ENCODE measurements around the gene L1CAM.

The L1CAM gene

DNA sequence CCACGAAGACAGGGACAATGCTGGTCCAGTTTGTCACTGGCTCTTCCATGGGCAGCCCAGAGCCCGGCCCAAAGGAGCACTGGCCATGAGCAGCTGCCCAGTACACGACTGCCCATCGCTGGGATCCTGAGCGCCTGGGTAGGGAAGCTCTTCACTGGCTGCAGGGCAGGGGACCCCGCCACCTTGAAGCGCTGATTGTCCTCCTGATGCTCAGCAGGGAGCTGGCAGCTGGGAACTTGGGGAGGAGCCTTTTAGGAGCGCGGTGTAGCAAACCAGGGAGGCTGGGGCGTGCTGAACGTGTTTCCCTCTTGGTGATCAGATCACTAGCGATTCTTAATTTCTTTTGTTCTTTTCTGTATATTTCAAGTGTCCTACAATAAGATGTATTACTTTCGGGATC is 1.8 kb downstream of the L1CAM start:
- DNase-seq (ENCODE audit: low read depth), result no peak
- in situ Hi-C loops (cut with HindIII; ENCODE audit: low sequenced_read_pairs), result no loop called here
- H3K4me3 ChIP-seq (ENCODE audit: low read depth, low read length), result no peak overlapping the region
- TF ChIP-seq, protein P1, sequence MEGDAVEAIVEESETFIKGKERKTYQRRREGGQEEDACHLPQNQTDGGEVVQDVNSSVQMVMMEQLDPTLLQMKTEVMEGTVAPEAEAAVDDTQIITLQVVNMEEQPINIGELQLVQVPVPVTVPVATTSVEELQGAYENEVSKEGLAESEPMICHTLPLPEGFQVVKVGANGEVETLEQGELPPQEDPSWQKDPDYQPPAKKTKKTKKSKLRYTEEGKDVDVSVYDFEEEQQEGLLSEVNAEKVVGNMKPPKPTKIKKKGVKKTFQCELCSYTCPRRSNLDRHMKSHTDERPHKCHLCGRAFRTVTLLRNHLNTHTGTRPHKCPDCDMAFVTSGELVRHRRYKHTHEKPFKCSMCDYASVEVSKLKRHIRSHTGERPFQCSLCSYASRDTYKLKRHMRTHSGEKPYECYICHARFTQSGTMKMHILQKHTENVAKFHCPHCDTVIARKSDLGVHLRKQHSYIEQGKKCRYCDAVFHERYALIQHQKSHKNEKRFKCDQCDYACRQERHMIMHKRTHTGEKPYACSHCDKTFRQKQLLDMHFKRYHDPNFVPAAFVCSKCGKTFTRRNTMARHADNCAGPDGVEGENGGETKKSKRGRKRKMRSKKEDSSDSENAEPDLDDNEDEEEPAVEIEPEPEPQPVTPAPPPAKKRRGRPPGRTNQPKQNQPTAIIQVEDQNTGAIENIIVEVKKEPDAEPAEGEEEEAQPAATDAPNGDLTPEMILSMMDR (IDR thresholded peaks at IDR 0.05; ENCODE audit: low read depth, low read length, missing control alignments), result no peak

DNA sequence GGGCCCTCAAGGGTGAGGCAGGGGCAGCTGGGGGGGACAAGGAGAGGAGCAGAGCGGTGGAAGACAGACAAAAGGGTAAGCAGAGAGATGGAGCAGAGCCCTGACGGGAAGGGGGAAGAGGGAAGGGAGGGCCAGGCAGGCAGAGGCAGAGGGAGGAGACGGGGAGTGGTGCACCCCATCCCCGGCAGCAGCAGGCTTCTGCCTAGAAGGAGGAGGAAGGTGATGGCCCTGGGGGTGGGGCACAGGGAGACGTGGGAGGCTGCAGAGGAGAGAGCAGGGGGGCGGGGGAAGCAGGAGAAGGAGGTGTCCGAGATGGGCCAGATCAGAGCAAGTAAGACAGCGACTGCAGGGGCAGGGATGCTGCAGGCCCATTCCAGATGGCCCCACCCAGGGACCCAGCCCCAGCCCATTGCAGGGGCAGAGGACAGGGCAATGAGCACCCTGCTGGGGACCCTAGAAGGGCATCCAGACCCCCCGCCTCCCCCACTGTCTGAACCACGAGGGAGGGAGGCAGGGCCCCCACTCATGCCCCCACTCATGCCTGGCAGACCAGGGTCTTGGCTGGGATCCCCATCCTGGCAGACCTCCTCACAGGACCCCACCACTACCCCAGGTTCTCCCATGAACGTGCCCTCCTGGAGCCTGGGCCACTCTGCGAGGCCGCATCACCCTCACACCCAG is 2.7 kb downstream of the L1CAM start:
- H3K4me3 ChIP-seq (ENCODE audit: low read depth, low read length), result no peak overlapping the region
- DNase-seq (ENCODE audit: low read depth), result no peak
- in situ Hi-C loops (cut with HindIII; ENCODE audit: low sequenced_read_pairs), result no loop called here
- TF ChIP-seq, protein P1 (IDR thresholded peaks at IDR 0.05; ENCODE audit: low read depth, low read length, missing control alignments), result no peak

DNA sequence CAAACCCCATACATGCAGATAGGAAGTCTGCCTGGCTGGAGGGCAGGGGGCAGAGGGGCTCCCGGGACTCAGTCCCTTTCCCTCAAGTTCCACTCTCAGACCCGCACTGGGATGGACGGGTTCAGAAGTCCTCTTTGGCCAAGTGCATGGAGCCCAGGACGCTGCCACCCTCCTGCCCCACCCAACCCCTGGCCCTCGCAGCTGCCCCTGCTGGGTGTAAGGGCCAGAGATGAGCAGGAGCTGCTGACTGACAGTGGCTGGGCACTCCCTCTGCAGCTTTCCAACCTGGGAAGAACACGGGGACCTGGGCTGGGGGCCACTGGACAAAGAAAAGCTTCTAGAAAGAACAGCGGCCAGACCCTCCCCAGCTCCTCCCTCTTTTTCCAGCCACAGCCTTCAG is 3.4 kb downstream of the L1CAM start:
- in situ Hi-C loops (cut with HindIII; ENCODE audit: low sequenced_read_pairs), result no loop called here
- TF ChIP-seq, protein P1 (IDR thresholded peaks at IDR 0.05; ENCODE audit: low read depth, low read length, missing control alignments), result no peak
- no peak overlapping the region for H3K4me3 ChIP-seq (ENCODE audit: low read depth, low read length)
- DNase-seq (ENCODE audit: low read depth), result no peak

DNA sequence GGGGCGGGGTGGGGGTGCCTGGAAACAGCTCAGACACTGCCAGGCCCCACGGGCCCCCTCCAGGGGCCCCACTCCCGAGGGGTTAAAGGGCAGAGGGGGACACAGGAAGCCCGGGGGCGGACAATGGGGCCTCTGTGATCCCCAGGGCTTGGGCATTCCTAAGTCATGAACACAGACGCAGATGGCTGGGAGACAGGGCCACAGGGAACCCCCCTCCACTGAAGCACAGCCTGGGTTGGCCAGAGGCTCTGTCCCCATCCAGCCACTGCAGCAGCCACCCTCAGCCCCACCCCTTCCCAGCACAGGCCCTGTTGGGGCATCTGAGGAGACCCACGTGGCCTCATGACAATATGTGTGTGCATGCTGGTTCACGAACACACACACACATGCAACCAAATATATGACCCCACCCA is 3.9 kb downstream of the L1CAM start:
- no peak overlapping the region for H3K4me3 ChIP-seq (ENCODE audit: low read depth, low read length)
- TF ChIP-seq, protein P1 (IDR thresholded peaks at IDR 0.05; ENCODE audit: low read depth, low read length, missing control alignments), result no peak
- in situ Hi-C loops (cut with HindIII; ENCODE audit: low sequenced_read_pairs), result no loop called here
- DNase-seq (ENCODE audit: low read depth), result no peak

DNA sequence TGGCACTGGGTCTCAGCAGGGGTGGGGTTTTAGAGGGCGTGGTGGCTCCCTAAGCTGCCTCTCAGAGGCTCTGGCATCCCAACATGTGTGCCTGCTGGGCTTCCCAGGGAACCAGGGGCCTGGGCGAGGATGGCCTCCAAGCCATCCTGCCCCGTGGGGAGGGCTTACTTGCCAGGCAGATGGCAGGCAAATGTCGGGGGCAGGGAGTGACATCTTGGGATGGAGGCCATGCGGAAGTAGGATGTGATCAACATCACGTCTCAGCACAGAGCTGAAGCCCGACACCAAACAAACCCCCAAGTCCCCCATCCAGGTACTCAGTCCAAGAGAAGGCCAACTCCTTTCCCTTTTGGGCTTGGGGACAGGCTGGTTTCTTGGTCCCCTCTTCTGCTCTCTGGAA is 4.7 kb downstream of the L1CAM start:
- in situ Hi-C loops (cut with HindIII; ENCODE audit: low sequenced_read_pairs), result no loop called here
- TF ChIP-seq, protein P1 (IDR thresholded peaks at IDR 0.05; ENCODE audit: low read depth, low read length, missing control alignments), result no peak
- DNase-seq (ENCODE audit: low read depth), result no peak
- no peak overlapping the region for H3K4me3 ChIP-seq (ENCODE audit: low read depth, low read length)

DNA sequence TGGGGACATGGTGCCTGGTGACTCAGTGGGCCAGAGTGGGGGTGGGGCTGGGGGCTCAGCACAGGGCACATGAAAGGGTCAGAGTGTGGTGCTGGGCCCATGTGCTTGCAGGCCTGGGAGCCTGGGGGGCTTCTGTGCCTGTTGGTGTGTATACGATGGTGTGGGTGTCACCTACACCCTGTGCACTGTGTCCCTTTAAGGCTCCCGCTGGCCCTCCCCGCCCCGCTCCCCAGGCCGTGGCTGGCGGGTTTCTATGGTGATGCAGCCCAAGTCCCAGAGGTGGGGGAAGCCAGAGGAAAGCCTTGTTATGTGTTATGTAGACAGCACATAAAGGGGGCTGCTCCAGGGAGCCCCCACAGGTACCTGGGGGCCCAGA is 5.5 kb downstream of the L1CAM start:
- in situ Hi-C loops (cut with HindIII; ENCODE audit: low sequenced_read_pairs), result no loop called here
- no peak for DNase-seq (ENCODE audit: low read depth)
- no peak overlapping the region for H3K4me3 ChIP-seq (ENCODE audit: low read depth, low read length)
- TF ChIP-seq, protein P1 (IDR thresholded peaks at IDR 0.05; ENCODE audit: low read depth, low read length, missing control alignments), result no peak
